PC-9 (cell line): ENCODE measurements around the gene TRIM56.
"Not testable (repeated sequence)": the region's sequence is repeated elsewhere in the genome, so short reads cannot be mapped to it uniquely, and the experiment has no call there.

Experiments
- EZH2 ChIP-seq: fragments of 200-600 bp; sonication (generic); IDR thresholded peaks from 2 replicates; pipeline ENCODE4 v1.8.0; 2017; ENCODE audit warnings: antibody characterized with exemption, low read depth
- TF ChIP-seq, protein P1 (sequence below): fragments of 200-600 bp; sonication (generic); conservative IDR thresholded peaks from 2 replicates; pipeline ENCODE4 v1.6.1; 2017; ENCODE audit warnings: mixed run types, antibody characterized with exemption, mild to moderate bottlenecking, moderate library complexity

GRCh38 chr7:101064176-101064550 is 21.1 kb upstream of the TRIM56 start:
- TF ChIP-seq, protein P1, sequence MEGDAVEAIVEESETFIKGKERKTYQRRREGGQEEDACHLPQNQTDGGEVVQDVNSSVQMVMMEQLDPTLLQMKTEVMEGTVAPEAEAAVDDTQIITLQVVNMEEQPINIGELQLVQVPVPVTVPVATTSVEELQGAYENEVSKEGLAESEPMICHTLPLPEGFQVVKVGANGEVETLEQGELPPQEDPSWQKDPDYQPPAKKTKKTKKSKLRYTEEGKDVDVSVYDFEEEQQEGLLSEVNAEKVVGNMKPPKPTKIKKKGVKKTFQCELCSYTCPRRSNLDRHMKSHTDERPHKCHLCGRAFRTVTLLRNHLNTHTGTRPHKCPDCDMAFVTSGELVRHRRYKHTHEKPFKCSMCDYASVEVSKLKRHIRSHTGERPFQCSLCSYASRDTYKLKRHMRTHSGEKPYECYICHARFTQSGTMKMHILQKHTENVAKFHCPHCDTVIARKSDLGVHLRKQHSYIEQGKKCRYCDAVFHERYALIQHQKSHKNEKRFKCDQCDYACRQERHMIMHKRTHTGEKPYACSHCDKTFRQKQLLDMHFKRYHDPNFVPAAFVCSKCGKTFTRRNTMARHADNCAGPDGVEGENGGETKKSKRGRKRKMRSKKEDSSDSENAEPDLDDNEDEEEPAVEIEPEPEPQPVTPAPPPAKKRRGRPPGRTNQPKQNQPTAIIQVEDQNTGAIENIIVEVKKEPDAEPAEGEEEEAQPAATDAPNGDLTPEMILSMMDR = not testable (repeated sequence)
- not testable (repeated sequence) for TF ChIP-seq EZH2
